ENCODE measurements around the gene EYA2. TPM values are rescaled to one million over a fixed set of nuclear protein-coding genes. Genes with fewer than 3 reads are reported as not detected.

The EYA2 gene
- total RNA-seq, 1 experiment from 2014 or later, result 0.74 TPM

DNA sequence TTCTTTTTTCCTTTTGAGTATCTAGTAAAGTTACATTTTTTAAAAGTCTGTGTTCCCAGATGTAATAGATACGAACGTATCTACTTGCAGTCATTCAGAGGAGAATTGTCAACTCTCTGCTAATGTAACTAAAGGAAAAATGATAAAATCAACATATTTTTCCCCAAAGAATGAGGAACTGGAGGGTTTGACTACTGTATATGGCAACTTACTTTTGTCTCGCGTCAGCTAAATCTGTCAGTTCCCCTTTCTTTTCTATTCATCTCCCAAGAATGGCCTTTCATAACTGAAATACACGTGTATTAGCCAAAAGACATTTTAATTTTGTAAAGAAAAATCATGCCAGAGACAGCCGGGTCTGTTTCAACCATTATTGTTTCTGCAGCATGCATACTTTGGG lies 5.4 kb downstream of the EYA2 start:
- H4K5ac ChIP-seq (ENCODE audit: insufficient read length, low read depth, low read length), result no peak overlapping the region
- no peaks in the 10 kb centered on the region for H4K20me1 ChIP-seq (ENCODE audit: control insufficient read depth, insufficient read depth, insufficient read length)
- no peak overlapping the region for H2AK5ac ChIP-seq (ENCODE audit: insufficient read length, low read length)
- H3K9me3 ChIP-seq (ENCODE audit: control insufficient read depth, low read depth, low read length), result no peaks in the 10 kb centered on the region
- H3K27me3 ChIP-seq (ENCODE audit: insufficient read depth, low read length), result peaks cover 11% of the 10 kb centered on the region; the same call in 1 of the 2 replicates
- no peak overlapping the region for H2BK120ac ChIP-seq (ENCODE audit: low read depth, low read length, poor library complexity, severe bottlenecking)
- Mint-ChIP-seq H3K27ac (no peak overlapping the region), H3K9me3 (no peaks in the 10 kb centered on the region; a peak in 1 of 5 replicates), H3K4me1 (peaks cover 25 to 28% of the 10 kb centered on the region in 2 experiments), H3K27me3 (ENCODE audit: low read depth) (peaks cover 49% of the 10 kb centered on the region), H3K36me3 (ENCODE audit: insufficient read depth in 1 of 3, low read depth in 3 of 3) (no peaks in the 10 kb centered on the region), H3K4me3 (no peak overlapping the region)
- H3K14ac ChIP-seq (ENCODE audit: insufficient read depth, low read length), result no peak overlapping the region
- H3K4me2 ChIP-seq (ENCODE audit: insufficient read depth, insufficient read length, low read length), result no peak overlapping the region
- H2BK12ac ChIP-seq (ENCODE audit: insufficient read length, low read depth, low read length), result no peak overlapping the region
- no peak for DNase-seq
- no peak overlapping the region for H3K4ac ChIP-seq (ENCODE audit: low read depth, low read length)
- no peak overlapping the region for H3T11ph ChIP-seq (ENCODE audit: low read length)
- no peak overlapping the region for H4K8ac ChIP-seq (replicated peaks; ENCODE audit: insufficient read length, low read depth, low read length)
- no peak overlapping the region for H3K9ac ChIP-seq (ENCODE audit: extremely low read depth, insufficient read length, low read length)
- no peak overlapping the region for H3K27ac ChIP-seq (ENCODE audit: insufficient read length, low read depth, low read length)
- H3K4me1 ChIP-seq (ENCODE audit: insufficient read depth, low read length), result no peaks in the 10 kb centered on the region
- H3K56ac ChIP-seq (ENCODE audit: insufficient read length, low read depth, low read length), result no peak overlapping the region
- TF ChIP-seq, protein P1, sequence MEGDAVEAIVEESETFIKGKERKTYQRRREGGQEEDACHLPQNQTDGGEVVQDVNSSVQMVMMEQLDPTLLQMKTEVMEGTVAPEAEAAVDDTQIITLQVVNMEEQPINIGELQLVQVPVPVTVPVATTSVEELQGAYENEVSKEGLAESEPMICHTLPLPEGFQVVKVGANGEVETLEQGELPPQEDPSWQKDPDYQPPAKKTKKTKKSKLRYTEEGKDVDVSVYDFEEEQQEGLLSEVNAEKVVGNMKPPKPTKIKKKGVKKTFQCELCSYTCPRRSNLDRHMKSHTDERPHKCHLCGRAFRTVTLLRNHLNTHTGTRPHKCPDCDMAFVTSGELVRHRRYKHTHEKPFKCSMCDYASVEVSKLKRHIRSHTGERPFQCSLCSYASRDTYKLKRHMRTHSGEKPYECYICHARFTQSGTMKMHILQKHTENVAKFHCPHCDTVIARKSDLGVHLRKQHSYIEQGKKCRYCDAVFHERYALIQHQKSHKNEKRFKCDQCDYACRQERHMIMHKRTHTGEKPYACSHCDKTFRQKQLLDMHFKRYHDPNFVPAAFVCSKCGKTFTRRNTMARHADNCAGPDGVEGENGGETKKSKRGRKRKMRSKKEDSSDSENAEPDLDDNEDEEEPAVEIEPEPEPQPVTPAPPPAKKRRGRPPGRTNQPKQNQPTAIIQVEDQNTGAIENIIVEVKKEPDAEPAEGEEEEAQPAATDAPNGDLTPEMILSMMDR (conservative IDR thresholded peaks at IDR 0.05), result no peak
- H3K18ac ChIP-seq (ENCODE audit: insufficient read length, low read depth, low read length), result no peak overlapping the region
- H4K91ac ChIP-seq (ENCODE audit: insufficient read length, low read depth, low read length), result no peak overlapping the region
- H2BK15ac ChIP-seq (ENCODE audit: low read depth, low read length), result no peak overlapping the region
- H3K23me2 ChIP-seq (ENCODE audit: insufficient read length, low read depth, low read length, poor library complexity, severe bottlenecking), result peaks cover 8% of the 10 kb centered on the region
- H3K79me1 ChIP-seq (ENCODE audit: insufficient read depth, low read depth, low read length, poor library complexity, severe bottlenecking), result no peaks in the 10 kb centered on the region
- H3K23ac ChIP-seq (ENCODE audit: insufficient read length, low read depth, low read length), result no peak overlapping the region
- H2BK20ac ChIP-seq (ENCODE audit: low read depth, low read length, poor library complexity, severe bottlenecking), result no peak overlapping the region
- no peak overlapping the region for H2AFZ ChIP-seq (ENCODE audit: low read length)
- H2BK5ac ChIP-seq (ENCODE audit: insufficient read length, low read length), result no peak overlapping the region
- H3K79me2 ChIP-seq (ENCODE audit: insufficient read depth, low read length), result no peaks in the 10 kb centered on the region
- WGBS (ENCODE audit: extremely low coverage, insufficient read length, low lambda C conversion rate), result no CpG with 5 or more reads among the region's 6 CpGs
